Dedifferentiated amniotic fluid mesenchymal stem cell (primary cell): ENCODE results near the gene IDH1.
"Not testable (repeated sequence)": the region's sequence is repeated elsewhere in the genome, so short reads cannot be mapped to it uniquely, and the experiment has no call there.

Experiments used
- DNase-seq: peaks from one replicate; pipeline ENCODE4 v3.0.0-alpha.2; 2016; ENCODE audit errors: extremely low spot score

IDH1 gene

GRCh38 chr2:208256849-208257813, 2.3 kb upstream of the IDH1 start:
- not testable (repeated sequence) for DNase-seq

- no peak for DNase-seq
Measured at GRCh38 chr2:208256192-208256782, 1.4 kb upstream of the IDH1 start.

- no peak for DNase-seq
Measured at GRCh38 chr2:208255557-208256106, 761 bp upstream of the IDH1 start.

GRCh38 chr2:208254118-208254870, 577 bp downstream of the IDH1 start:
- peak; percentile 53 for DNase-seq

- DNase-seq = no peak
Measured at GRCh38 chr2:208253600-208254117, 1.2 kb downstream of the IDH1 start.

GRCh38 chr2:208252716-208253492, 2.0 kb downstream of the IDH1 start:
- DNase-seq = no peak

GRCh38 chr2:208251098-208251497, 3.8 kb downstream of the IDH1 start:
- DNase-seq = no peak

GRCh38 chr2:208250388-208250787, 4.5 kb downstream of the IDH1 start:
- no peak for DNase-seq

GRCh38 chr2:208249296-208249695, 5.6 kb downstream of the IDH1 start:
- DNase-seq = no peak

GRCh38 chr2:208248601-208249000, 6.3 kb downstream of the IDH1 start:
- DNase-seq = no peak

- no peak for DNase-seq
Measured at GRCh38 chr2:208245746-208246145, 9.1 kb downstream of the IDH1 start.

- DNase-seq = no peak
Measured at GRCh38 chr2:208244422-208244821, 10.4 kb downstream of the IDH1 start.

GRCh38 chr2:208240619-208241209, 14.2 kb downstream of the IDH1 start:
- DNase-seq = no peak

- DNase-seq = no peak
Measured at GRCh38 chr2:208239770-208240493, 14.9 kb downstream of the IDH1 start.

GRCh38 chr2:208235860-208236259, 19.0 kb downstream of the IDH1 start:
- DNase-seq = no peak

- no peak for DNase-seq
Measured at GRCh38 chr2:208234786-208235185, 20.1 kb downstream of the IDH1 start.

- no peak for DNase-seq
Measured at GRCh38 chr2:208228476-208228875, 26.4 kb downstream of the IDH1 start.

- no peak for DNase-seq
Measured at GRCh38 chr2:208227581-208228232, 27.2 kb downstream of the IDH1 start.

GRCh38 chr2:208224802-208225201, 30.1 kb downstream of the IDH1 start:
- no peak for DNase-seq
